Spleen (tissue), 7 donors: ENCODE measurements around the gene FBLN5.

ENCODE experiments used
- CTCF ChIP-seq, 11 experiments: fragments of 200-600 bp in 7 of 11; fragments of 450-650 bp in 4 of 11; sonication (generic) in 4 of 11; IDR thresholded peaks in 8 of 11; conservative IDR thresholded peaks in 3 of 11; 1 replicate in 7 of 11; 2 replicates in 4 of 11; pipeline versions ENCODE4 v1.4.0 to v1.8.0; 2016 to 2021; ENCODE audit warnings: antibody characterized with exemption in 11 of 11, inconsistent platforms in 4 of 11, mild to moderate bottlenecking in 1 of 11
- POLR2A ChIP-seq, 3 donors: fragments of 450-650 bp; IDR thresholded peaks; one replicate each; pipeline ENCODE4 v1.5.1; 2017; ENCODE audit warnings: antibody characterized with exemption in 3 of 3, mild to moderate bottlenecking in 1 of 3
- donor health status: DM: no; HTN: no; CAD: no; lungs with moderate emphysema.
- donor health status: DM: no; HTN: no; CAD: no.
- donor health status: DM: no; HTN: no; CAD: no.

DNA sequence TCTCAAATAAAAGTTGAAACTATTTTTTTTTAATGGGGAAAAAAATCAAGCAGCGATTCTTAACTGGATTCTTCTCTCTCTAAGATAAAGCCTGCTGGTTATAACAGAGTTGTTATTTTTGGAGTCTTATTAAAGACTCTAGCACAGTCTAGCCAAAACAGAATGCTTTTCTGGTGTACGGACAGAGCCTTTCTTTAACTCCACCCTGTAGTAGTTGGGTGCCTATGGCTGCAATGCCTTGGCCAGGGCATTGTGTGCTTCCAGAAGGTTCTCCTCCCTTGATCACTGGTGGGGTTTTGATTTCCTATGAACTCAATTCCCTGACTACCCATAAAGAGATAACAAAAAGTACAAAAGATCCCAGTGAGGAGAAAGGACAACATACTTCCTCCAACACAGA lies 44.4 kb downstream of the FBLN5 start:
- no peak for TF ChIP-seq CTCF (IDR thresholded peaks at IDR 0.05 in 8 of 11, conservative IDR thresholded peaks at IDR 0.05 in 3 of 11)
- no peak for TF ChIP-seq POLR2A (IDR thresholded peaks at IDR 0.05)
